ENCODE data around the gene XRRA1.

XRRA1 gene

DNA sequence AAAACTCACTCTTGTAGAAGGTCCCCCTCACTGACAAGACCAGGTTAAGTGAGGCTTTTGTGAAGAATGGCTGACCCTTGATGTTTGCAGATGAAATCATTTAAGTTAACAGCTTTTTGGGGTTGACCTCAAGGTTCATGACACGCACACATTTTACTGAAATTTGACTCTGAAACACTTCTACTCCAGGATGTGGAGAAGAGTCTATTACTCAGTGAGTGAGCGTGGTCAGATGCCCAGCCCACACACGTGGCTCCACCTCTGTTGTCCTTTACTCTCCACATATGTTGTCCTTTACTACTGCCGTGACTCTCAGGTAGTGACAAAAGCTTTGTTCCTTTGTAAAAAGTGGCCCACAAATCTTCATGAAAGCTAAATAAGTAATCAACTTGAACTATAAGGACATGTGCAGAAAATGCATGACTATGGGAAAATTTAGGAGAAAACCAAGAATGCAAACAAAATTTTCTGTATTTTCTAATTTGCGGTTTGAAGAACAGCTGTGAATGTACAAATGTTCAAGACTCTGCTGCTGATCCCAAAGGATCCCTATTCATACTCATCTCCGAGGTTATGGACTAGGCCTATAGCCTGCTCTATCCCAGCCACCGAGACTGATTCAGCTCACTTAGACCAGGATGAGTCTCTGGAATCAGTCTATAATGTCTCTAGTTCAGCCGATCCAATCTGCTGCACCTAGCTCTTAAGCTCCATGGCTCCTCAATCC, 22.4 kb downstream of the XRRA1 start:
- CTCF ChIA-PET: interaction anchor here (1.2 kb wide), 1 partner anchor 315 kb away, joined by 4 read pairs; no protein-coding TSS in a partner anchor
- no peak for DNase-seq (ENCODE audit: extremely low spot score)
- POLR2A ChIA-PET: no interaction called here
- TF ChIP-seq LEF1 (IDR thresholded peaks at IDR 0.05; ENCODE audit: borderline replicate concordance) (no peak), SP1 (IDR thresholded peaks at IDR 0.05) (no peak), SUZ12 (IDR thresholded peaks at IDR 0.05) (no peak), BHLHE40 (IDR thresholded peaks at IDR 0.05; ENCODE audit: borderline replicate concordance) (no peak), FOXM1 (IDR thresholded peaks at IDR 0.05; ENCODE audit: borderline replicate concordance) (no peak)

DNA sequence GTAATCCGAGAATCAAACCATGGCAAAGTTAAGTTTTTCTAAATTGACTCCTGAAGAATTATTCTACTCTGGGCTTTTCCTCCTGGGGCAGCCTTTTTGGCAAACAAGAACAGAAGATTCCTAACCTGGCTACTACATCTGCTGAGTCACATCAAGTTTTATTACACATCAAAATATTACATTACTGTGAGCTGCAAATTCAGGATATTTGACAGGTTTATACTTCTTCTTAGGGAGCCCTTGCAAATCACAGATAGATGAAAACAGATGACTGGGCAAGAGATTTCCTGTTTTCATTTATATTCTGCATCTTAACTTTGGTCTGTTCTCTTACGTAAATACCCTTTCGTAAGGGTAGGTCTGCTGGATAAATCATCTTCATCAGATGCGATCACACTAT, 23.6 kb downstream of the XRRA1 start:
- DNase-seq (ENCODE audit: extremely low spot score): no peak
- POLR2A ChIA-PET: no interaction called here
- CTCF ChIA-PET: interaction anchor here (0.7 to 1.0 kb wide), 2 partner anchors 17 to 280 kb away, joined by 3 to 4 read pairs; no protein-coding TSS in a partner anchor
- TF ChIP-seq ZNF384 (IDR thresholded peaks at IDR 0.05): no peak
- TF ChIP-seq FOXK2 (IDR thresholded peaks at IDR 0.05): no peak

DNA sequence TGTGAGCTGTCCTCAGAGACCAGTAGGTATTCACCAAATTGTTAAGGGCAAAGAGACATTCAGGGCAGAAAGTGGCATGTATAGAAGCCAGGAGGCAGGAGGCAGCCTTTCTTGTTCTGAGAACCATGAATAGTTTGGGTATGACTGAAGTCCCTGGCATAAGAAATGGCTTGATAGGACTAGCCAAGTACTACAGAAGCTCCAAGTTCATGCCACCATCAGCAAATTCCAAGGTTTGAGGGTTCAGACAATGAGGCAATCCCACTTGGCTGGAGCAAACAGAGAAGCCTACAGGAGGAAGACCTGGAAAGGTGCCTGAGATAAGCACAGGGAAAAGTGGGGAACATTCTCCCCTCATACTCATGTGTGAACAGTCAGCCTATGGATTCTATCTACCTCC, 25.8 kb downstream of the XRRA1 start:
- ChIA-PET CTCF (no interaction called here), POLR2A (no interaction called here)
- DNase-seq (ENCODE audit: extremely low spot score): no peak
- no peak for TF ChIP-seq SP1 (IDR thresholded peaks at IDR 0.05)
- TF ChIP-seq NFRKB (IDR thresholded peaks at IDR 0.05): no peak
- TF ChIP-seq L3MBTL2 (conservative IDR thresholded peaks at IDR 0.05): no peak
- no peak for TF ChIP-seq SUZ12 (IDR thresholded peaks at IDR 0.05)
- no peak for TF ChIP-seq ZNF384 (IDR thresholded peaks at IDR 0.05)
- no peak for TF ChIP-seq CTBP1 (IDR thresholded peaks at IDR 0.05; ENCODE audit: borderline replicate concordance)
- TF ChIP-seq, protein P1, sequence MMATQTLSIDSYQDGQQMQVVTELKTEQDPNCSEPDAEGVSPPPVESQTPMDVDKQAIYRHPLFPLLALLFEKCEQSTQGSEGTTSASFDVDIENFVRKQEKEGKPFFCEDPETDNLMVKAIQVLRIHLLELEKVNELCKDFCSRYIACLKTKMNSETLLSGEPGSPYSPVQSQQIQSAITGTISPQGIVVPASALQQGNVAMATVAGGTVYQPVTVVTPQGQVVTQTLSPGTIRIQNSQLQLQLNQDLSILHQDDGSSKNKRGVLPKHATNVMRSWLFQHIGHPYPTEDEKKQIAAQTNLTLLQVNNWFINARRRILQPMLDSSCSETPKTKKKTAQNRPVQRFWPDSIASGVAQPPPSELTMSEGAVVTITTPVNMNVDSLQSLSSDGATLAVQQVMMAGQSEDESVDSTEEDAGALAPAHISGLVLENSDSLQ (IDR thresholded peaks at IDR 0.05): no peak
- TF ChIP-seq LEF1 (IDR thresholded peaks at IDR 0.05; ENCODE audit: borderline replicate concordance): no peak
- no peak for TF ChIP-seq TARDBP (IDR thresholded peaks at IDR 0.05)
- no peak for TF ChIP-seq FOXK2 (IDR thresholded peaks at IDR 0.05)
- TF ChIP-seq ELF4 (IDR thresholded peaks at IDR 0.05): no peak

DNA sequence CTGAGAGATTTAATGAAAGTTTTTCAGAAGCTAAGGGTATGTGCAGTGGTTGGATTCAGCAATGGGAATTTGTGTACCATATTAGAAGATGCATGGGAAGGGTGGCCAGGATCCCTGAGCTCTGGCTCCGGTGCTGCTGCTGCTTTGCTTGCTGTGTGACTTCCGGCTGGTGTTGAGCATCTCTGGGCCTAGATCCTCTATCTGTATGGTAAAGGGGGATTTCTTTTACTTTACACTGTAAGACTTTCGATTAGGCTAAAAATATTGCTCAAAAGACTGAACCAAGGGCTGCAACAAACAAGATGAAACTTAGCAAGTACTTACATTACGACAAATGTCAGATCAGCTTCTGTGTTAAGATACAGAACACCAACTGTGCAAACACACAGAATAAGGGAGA, 39.1 kb downstream of the XRRA1 start:
- CTCF ChIA-PET: interaction anchor here (1.6 kb wide), 1 partner anchor 20 kb away, joined by 4 read pairs; no protein-coding TSS in a partner anchor
- POLR2A ChIA-PET: no interaction called here
- TF ChIP-seq L3MBTL2 (conservative IDR thresholded peaks at IDR 0.05) (no peak), FOXK2 (IDR thresholded peaks at IDR 0.05) (no peak), NFRKB (IDR thresholded peaks at IDR 0.05) (no peak), FOXM1 (IDR thresholded peaks at IDR 0.05; ENCODE audit: borderline replicate concordance) (no peak), HDGF (IDR thresholded peaks at IDR 0.05; ENCODE audit: borderline replicate concordance) (no peak), TARDBP (IDR thresholded peaks at IDR 0.05) (no peak), ELF4 (IDR thresholded peaks at IDR 0.05) (no peak), ZNF384 (IDR thresholded peaks at IDR 0.05) (no peak), BHLHE40 (IDR thresholded peaks at IDR 0.05; ENCODE audit: borderline replicate concordance) (no peak)
- no peak for DNase-seq (ENCODE audit: extremely low spot score)

DNA sequence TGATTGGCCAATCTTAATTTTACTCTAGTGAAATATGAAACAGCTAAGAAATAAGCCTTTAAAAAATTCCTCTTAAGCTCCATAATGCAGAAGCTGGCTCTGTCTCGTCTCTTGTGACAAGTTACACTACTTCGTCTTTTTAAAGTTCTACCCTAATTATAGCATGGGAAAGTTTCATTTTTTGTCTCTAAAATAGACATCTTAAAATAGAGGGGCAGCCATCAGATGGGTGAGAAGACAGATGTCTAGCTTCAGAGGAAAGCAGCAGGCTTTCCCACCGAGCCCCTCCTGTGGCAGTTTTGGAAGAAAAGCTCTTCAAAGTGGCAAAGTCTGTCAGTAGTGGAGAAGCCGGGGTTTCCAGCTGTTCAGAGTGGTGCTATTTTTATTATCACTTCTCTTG, 39.5 kb downstream of the XRRA1 start:
- no peak for DNase-seq (ENCODE audit: extremely low spot score)
- TF ChIP-seq FOXA1 (IDR thresholded peaks at IDR 0.05) (no peak), FOXK2 (IDR thresholded peaks at IDR 0.05) (no peak), TARDBP (IDR thresholded peaks at IDR 0.05) (no peak), LEF1 (IDR thresholded peaks at IDR 0.05; ENCODE audit: borderline replicate concordance) (no peak), ARNT (IDR thresholded peaks at IDR 0.05) (no peak), BHLHE40 (IDR thresholded peaks at IDR 0.05; ENCODE audit: borderline replicate concordance) (no peak), FOXM1 (IDR thresholded peaks at IDR 0.05; ENCODE audit: borderline replicate concordance) (no peak), SUZ12 (IDR thresholded peaks at IDR 0.05) (no peak), NFRKB (IDR thresholded peaks at IDR 0.05) (no peak), L3MBTL2 (conservative IDR thresholded peaks at IDR 0.05) (no peak), ELF4 (IDR thresholded peaks at IDR 0.05) (no peak), HDGF (IDR thresholded peaks at IDR 0.05; ENCODE audit: borderline replicate concordance) (no peak), SP1 (IDR thresholded peaks at IDR 0.05) (no peak)
- TF ChIP-seq, protein P1 (IDR thresholded peaks at IDR 0.05): no peak
- ChIA-PET POLR2A (no interaction called here), CTCF (interaction anchor here (1.6 kb wide), 1 partner anchor 20 kb away, joined by 4 read pairs; no protein-coding TSS in a partner anchor)

DNA sequence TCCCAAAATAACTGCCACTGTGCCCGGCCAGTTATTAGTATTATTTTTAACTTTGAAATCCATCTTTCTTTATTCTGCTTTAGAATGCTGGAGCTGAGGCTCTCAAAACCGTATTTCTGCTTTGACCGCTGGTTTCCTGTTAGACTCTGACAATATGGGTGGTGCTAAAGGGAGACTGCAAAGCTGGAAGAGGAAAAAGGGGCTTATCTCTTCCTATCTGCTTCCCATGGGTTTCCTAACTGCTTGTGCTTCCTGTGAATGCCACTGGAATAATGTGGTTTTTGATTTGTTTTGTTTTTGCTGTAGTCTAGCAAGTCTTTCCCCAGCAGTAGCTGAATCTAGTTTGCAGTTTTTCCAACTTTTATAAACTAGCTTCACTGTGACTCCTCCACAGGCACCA, 43.6 kb downstream of the XRRA1 start:
- ChIA-PET POLR2A (no interaction called here), CTCF (interaction anchor here (1.1 kb wide), 2 partner anchors 17 to 24 kb away, joined by 3 to 4 read pairs; no protein-coding TSS in a partner anchor)

More for the DNA sequence above, 43.6 kb downstream of the XRRA1 start:
- no peak for DNase-seq (ENCODE audit: extremely low spot score)
- no peak for TF ChIP-seq LEF1 (IDR thresholded peaks at IDR 0.05; ENCODE audit: borderline replicate concordance)
- TF ChIP-seq TARDBP (IDR thresholded peaks at IDR 0.05): no peak
- no peak for TF ChIP-seq CTBP1 (IDR thresholded peaks at IDR 0.05; ENCODE audit: borderline replicate concordance)
- TF ChIP-seq, protein P1 (IDR thresholded peaks at IDR 0.05): no peak
- no peak for TF ChIP-seq HDGF (IDR thresholded peaks at IDR 0.05; ENCODE audit: borderline replicate concordance)
- no peak for TF ChIP-seq FOXA1 (IDR thresholded peaks at IDR 0.05)
- TF ChIP-seq L3MBTL2 (conservative IDR thresholded peaks at IDR 0.05): no peak
